Right lobe of liver (tissue), 4 donors: ENCODE data around the gene PEX11G.
A peak's percentile ranks its signal among the peaks of the same experiment; 100 is the strongest.

ENCODE experiments used
- POLR2A ChIP-seq: fragments of 450-650 bp; IDR thresholded peaks from one replicate; pipeline ENCODE4 v1.6.1; 2017; ENCODE audit warnings: antibody characterized with exemption, mild to moderate bottlenecking
- TF ChIP-seq, protein P1 (sequence below), 4 donors: fragments of 200-600 bp in 3 of 4; fragments of 450-650 bp in 1 of 4; IDR thresholded peaks; one replicate each; pipeline versions ENCODE4 v1.5.1 to v1.8.0; 2016 to 2022; ENCODE audit warnings: antibody characterized with exemption in 4 of 4, mild to moderate bottlenecking in 2 of 4
- donor health status: DM: no; HTN: no; CAD: no.
- donor health status: DM: no; HTN: no; CAD: no.
- donor health status: DM: no; HTN: yes; CAD: no.

DNA sequence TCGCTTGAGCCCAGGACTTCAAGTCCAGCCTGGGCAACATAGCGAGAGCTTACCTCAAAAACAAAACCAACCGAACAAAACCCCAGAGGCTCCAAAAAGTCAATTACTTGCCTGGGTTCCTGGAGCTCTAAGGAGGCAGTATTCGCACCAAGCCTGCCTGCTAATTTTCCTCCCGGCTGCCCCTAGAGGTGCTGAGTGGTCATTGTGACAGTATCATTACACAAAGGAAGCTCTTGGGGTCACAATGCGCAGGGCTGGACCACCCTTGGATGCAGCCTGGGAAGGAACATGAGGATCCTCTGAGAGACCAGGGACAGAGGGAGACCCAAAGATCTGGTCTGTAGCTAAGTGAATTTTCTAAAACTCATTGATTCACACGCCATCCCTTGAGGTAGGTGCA is 8.5 kb upstream of the PEX11G start:
- TF ChIP-seq, protein P1, sequence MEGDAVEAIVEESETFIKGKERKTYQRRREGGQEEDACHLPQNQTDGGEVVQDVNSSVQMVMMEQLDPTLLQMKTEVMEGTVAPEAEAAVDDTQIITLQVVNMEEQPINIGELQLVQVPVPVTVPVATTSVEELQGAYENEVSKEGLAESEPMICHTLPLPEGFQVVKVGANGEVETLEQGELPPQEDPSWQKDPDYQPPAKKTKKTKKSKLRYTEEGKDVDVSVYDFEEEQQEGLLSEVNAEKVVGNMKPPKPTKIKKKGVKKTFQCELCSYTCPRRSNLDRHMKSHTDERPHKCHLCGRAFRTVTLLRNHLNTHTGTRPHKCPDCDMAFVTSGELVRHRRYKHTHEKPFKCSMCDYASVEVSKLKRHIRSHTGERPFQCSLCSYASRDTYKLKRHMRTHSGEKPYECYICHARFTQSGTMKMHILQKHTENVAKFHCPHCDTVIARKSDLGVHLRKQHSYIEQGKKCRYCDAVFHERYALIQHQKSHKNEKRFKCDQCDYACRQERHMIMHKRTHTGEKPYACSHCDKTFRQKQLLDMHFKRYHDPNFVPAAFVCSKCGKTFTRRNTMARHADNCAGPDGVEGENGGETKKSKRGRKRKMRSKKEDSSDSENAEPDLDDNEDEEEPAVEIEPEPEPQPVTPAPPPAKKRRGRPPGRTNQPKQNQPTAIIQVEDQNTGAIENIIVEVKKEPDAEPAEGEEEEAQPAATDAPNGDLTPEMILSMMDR (IDR thresholded peaks at IDR 0.05) = peak in 3 of 4 donors; percentile 17 to 28 (median 23)
- TF ChIP-seq POLR2A = no peak
